VCaP (cell line): ENCODE measurements around the gene SH3PXD2A.

ENCODE experiments used
- H3K27ac ChIP-seq: fragments of 450-650 bp; 2 replicates; pipeline ENCODE4 v1.5.1; 2017
- TF ChIP-seq, protein P1 (sequence below): fragments of 450-650 bp; conservative IDR thresholded peaks from 2 replicates; pipeline ENCODE4 v1.5.1; 2017; ENCODE audit warnings: mild to moderate bottlenecking, moderate library complexity

The SH3PXD2A gene

DNA sequence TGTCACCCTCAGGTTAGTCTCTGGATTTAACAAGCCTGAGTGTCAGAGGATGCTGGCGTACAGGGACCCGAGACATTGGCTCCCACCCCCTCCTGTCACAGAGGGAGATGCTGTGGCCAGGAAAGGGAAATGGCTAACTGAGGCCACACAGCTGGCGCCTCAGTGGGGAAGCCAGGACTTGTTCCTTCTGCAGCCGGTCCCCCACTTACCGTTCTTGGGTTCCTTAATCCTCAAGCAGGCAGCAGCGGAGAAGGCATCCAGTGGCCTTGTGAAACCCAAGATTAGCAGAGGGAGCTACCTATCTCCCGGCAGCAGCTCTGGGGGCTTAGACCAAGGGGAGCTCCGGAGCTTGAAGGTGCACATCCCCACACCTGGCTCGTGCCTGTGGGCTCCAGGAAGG, 296.5 kb downstream of the SH3PXD2A start:
- TF ChIP-seq, protein P1, sequence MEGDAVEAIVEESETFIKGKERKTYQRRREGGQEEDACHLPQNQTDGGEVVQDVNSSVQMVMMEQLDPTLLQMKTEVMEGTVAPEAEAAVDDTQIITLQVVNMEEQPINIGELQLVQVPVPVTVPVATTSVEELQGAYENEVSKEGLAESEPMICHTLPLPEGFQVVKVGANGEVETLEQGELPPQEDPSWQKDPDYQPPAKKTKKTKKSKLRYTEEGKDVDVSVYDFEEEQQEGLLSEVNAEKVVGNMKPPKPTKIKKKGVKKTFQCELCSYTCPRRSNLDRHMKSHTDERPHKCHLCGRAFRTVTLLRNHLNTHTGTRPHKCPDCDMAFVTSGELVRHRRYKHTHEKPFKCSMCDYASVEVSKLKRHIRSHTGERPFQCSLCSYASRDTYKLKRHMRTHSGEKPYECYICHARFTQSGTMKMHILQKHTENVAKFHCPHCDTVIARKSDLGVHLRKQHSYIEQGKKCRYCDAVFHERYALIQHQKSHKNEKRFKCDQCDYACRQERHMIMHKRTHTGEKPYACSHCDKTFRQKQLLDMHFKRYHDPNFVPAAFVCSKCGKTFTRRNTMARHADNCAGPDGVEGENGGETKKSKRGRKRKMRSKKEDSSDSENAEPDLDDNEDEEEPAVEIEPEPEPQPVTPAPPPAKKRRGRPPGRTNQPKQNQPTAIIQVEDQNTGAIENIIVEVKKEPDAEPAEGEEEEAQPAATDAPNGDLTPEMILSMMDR = no peak
- no peak overlapping the region for H3K27ac ChIP-seq

DNA sequence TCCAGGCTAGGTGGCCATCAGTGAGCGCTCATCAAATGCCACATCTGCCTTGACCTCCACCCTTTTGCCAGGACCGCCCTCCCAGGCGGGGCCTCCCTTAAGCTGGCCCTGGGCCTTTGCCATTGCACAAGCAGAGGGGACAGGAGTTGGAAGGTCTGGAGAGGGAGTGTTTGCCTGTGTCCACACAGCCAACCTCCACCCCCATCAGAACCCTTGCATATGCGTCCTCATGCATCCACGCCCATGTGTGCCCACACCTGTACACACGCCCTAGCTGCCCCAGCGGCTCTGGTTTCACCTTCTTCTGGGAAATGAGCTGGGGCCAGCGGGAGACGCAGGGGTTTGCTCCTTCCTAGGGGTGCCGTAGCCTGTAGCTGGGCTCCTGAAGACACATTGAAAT, 297.9 kb downstream of the SH3PXD2A start:
- TF ChIP-seq, protein P1 = no peak

DNA sequence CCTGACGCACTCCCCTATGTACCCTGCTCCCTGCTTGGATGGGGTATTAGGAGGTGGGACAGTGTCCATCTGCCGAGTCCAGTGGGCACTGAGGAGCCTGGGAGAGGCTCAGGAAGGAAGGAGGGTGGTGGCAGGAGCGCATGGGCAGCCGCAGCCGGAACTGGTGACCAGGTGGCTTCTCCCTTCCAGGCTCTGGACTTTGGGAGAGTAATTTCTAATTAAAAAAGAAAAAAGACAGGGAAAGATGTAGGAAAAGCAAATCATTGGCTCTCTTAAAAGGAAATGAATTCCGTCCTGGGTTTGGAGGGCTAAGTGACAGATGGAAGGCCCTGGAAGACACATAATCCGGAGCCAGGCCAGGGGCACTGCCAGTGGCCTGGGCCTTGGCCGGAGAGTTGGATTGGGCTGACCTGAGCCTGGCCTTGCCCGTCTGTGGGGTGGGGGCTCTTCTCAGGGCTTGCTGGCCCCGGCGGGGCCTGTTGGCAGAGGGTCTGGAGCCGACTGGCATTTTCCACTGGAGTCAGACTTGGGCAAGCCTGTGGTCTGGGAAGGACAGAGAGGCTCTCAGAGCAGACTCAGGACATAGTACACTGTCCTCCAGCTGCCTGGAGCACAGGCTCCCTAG, 298.9 kb downstream of the SH3PXD2A start:
- no peak overlapping the region for H3K27ac ChIP-seq
- TF ChIP-seq, protein P1 = no peak

More for the DNA sequence above, 297.9 kb downstream of the SH3PXD2A start:
- H3K27ac ChIP-seq = no peak overlapping the region

DNA sequence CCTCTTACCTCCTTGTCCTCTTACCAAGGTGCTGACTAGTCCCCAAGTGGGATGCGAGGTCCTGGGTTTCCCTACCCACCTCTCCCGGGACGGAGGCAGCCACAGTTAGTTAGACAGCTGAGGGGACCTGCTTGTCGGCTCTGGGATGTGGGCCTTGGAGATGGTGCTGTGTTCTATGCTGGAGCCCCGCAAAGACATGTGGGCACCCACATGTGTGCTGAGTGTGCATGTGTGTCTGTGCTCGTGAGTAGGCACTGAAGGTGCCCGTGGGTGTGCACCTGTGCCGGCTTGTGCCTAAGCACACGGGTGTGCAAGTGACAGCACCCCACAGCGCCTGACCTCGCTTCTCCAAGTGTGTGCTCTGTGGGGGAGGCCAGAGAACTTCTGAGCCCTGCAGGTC, 299.7 kb downstream of the SH3PXD2A start:
- TF ChIP-seq, protein P1 = no peak
- peak overlapping the region; percentile 63; the same call in 1 of the 2 replicates for H3K27ac ChIP-seq

DNA sequence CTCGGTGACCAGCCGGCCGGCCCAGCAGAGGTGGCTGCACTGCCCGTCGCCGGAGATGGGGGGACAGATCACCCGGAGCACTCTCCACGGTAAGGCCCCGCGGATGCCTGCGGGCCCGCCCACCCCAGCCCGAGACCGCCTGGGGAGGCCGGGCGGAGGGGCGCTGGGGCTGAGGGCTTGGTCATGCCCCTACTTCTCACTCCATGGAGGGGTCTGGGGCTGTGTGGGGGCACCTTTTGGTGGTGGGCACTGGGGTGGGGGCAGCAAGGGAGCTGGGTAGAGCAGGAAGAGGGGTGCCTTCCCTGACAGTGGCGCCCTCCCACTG, 300.1 kb downstream of the SH3PXD2A start:
- TF ChIP-seq, protein P1 = no peak
- H3K27ac ChIP-seq = peak overlapping the region; percentile 63

DNA sequence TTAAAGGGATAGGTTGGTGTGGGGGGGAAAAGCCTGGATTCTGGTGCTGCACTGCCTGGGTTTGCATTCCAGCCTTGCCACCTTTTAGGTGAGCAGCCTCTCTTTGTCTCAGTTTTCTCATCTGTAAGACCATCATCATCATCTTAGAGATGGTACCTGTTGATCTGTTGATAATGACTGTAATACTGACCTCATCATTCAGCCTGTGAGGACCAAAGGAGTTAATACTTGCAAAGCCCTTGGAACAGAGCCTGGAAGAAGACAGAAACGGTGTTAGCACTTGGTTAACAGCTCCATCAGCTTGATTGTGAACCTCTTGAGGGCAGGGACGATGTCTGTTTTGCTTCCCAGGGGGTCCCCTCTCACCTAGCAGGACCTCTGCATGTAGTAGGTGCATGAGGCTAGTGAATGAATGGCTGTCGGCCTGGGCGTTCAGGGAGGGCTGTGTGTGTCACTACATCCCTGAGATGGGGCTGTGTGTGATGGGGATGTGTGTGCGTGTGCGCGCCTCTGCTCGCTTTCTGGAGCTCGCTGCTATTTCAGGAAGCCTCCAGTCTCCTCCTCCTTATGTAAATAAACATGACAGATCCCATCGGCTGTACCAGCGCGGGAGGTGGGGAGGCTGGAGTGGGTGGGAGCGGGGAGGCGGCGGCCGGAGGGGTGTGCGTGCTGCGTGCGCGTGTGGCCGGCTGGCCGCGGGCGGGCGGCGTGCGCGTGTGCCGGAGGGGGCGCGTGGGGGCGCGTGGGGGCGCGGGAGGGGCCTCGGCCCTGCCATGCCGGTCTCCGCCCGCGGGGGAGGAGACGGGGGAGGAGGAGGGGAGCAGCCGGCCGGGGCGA, 300.7 kb downstream of the SH3PXD2A start:
- peak overlapping the region; percentile 63 for H3K27ac ChIP-seq

More for the DNA sequence above, 300.7 kb downstream of the SH3PXD2A start:
- TF ChIP-seq, protein P1 = no peak
